Measurements from ENCODE around the gene WNT7A. TPM values are rescaled to one million over a fixed set of nuclear protein-coding genes. Genes with fewer than 3 reads are reported as not detected.

Gene WNT7A
- total RNA-seq, 3 donors from 2014 or later, result not detected

DNA sequence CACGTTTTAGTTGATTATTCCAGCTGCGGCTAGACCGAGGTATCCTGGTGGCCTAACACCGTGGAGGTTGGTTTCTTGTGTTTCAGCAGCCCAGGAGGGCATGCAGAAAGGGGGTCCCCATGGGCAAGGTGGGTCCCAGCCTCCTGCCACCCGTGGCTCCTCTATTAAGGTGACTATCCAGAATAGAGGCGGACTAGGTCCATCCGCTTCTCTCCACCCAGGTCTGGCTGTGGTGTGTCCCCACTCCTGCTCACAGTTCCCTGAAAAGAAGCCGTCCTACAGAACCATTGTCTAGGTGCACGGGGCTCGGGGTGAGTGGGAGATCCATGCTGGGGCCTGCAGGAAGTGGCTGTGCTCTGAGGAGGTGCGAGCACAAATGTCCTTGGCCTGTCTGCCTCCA lies 81.5 kb downstream of the WNT7A start:
- Histone ChIP-seq H3K4me3 (no peak overlapping the region), H3K9me3 (peaks cover 0 to 7% of the 10 kb centered on the region in 2 donors), H3K27ac (no peak overlapping the region), H3K4me1 (no peaks in the 10 kb centered on the region), H3K36me3 (no peaks in the 10 kb centered on the region), H3K27me3 (peaks cover 0 to 4% of the 10 kb centered on the region in 2 donors)
- no peak for DNase-seq (ENCODE audit: low spot score in 2 of 2)
- no peak for TF ChIP-seq POLR2AphosphoS5 (IDR thresholded peaks at IDR 0.05)
- TF ChIP-seq POLR2A (IDR thresholded peaks at IDR 0.05), result no peak
- TF ChIP-seq, protein P1, sequence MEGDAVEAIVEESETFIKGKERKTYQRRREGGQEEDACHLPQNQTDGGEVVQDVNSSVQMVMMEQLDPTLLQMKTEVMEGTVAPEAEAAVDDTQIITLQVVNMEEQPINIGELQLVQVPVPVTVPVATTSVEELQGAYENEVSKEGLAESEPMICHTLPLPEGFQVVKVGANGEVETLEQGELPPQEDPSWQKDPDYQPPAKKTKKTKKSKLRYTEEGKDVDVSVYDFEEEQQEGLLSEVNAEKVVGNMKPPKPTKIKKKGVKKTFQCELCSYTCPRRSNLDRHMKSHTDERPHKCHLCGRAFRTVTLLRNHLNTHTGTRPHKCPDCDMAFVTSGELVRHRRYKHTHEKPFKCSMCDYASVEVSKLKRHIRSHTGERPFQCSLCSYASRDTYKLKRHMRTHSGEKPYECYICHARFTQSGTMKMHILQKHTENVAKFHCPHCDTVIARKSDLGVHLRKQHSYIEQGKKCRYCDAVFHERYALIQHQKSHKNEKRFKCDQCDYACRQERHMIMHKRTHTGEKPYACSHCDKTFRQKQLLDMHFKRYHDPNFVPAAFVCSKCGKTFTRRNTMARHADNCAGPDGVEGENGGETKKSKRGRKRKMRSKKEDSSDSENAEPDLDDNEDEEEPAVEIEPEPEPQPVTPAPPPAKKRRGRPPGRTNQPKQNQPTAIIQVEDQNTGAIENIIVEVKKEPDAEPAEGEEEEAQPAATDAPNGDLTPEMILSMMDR (IDR thresholded peaks at IDR 0.05), result no peak
- intact Hi-C loops (cut with DNase I; ENCODE audit: low total_unique reads), result no loop called here

GRCh38 chr3:13796701-13797460 lies 83.0 kb downstream of the WNT7A start:
- Histone ChIP-seq H3K36me3 (no peaks in the 10 kb centered on the region), H3K4me3 (no peak overlapping the region), H3K9me3 (peaks cover 0 to 6% of the 10 kb centered on the region in 2 donors), H3K27ac (no peak overlapping the region), H3K27me3 (peaks cover 0 to 19% of the 10 kb centered on the region in 2 donors), H3K4me1 (no peaks in the 10 kb centered on the region)
- DNase-seq (ENCODE audit: low spot score in 2 of 2), result no peak
- intact Hi-C loops (cut with DNase I; ENCODE audit: low total_unique reads), result no loop called here
- TF ChIP-seq, protein P1 (IDR thresholded peaks at IDR 0.05), result no peak
- TF ChIP-seq POLR2A (IDR thresholded peaks at IDR 0.05) (no peak), POLR2AphosphoS5 (IDR thresholded peaks at IDR 0.05) (no peak)

DNA sequence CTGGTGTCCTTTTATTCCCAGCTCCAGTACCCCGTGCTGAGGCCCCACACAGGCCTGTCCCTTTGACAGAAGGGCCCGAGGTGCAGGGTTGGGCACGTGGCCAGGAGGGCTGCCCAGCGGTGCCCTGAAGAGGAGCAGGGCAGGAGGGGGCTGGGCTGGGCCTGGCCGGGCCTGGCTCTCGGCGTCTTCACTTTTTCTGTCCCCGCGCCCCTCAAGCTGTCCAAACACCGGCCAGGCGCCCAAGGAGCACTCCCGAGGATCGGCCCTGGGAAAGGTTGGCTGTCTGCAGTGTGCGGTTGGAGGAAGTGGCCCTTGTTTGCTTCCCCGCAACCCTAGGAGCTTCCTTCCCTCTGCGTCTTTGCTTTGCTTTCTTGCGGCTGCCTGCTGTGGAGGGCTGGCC lies 84.1 kb downstream of the WNT7A start:
- TF ChIP-seq POLR2A (IDR thresholded peaks at IDR 0.05) (no peak), POLR2AphosphoS5 (IDR thresholded peaks at IDR 0.05) (no peak)
- TF ChIP-seq, protein P1 (IDR thresholded peaks at IDR 0.05), result no peak
- Histone ChIP-seq H3K36me3 (no peaks in the 10 kb centered on the region), H3K4me1 (no peaks in the 10 kb centered on the region), H3K27ac (no peak overlapping the region), H3K27me3 (peaks cover 0 to 25% of the 10 kb centered on the region in 2 donors), H3K9me3 (no peaks in the 10 kb centered on the region), H3K4me3 (no peak overlapping the region)
- DNase-seq (ENCODE audit: low spot score in 2 of 2), result no peak
- intact Hi-C loops (cut with DNase I; ENCODE audit: low total_unique reads), result no loop called here

- Histone ChIP-seq H3K4me1 (no peaks in the 10 kb centered on the region), H3K27ac (no peak overlapping the region), H3K4me3 (no peak overlapping the region), H3K27me3 (peaks cover 0 to 25% of the 10 kb centered on the region in 2 donors), H3K36me3 (no peaks in the 10 kb centered on the region), H3K9me3 (no peaks in the 10 kb centered on the region)
- no peak for DNase-seq (ENCODE audit: low spot score in 2 of 2)
- intact Hi-C loops (cut with DNase I; ENCODE audit: low total_unique reads), result no loop called here
- TF ChIP-seq, protein P1 (IDR thresholded peaks at IDR 0.05), result no peak
- TF ChIP-seq POLR2A (IDR thresholded peaks at IDR 0.05) (no peak), POLR2AphosphoS5 (IDR thresholded peaks at IDR 0.05) (no peak)
Measured at GRCh38 chr3:13794322-13794721, 85.5 kb downstream of the WNT7A start.

DNA sequence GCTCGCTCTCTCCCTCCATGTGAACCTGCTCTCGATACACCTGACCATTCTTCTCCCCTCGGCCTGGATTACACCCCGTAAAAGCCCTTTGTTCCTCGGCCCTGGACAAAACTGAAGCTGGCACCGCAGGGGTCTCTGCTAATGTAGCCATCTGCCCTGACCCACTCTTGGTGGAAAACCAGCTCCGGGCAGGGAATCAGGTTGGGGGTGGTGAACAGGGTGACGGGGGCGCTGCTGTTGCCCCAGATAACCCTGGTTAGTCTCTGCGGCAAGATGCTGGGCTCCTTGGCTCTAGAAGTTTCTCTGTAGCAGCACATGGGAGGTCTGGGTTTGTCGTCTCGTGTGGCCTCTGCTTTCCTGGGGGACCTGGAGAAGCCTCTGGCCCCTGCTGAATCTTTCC lies 86.4 kb downstream of the WNT7A start:
- no peak overlapping the region for H3K4me3 ChIP-seq
- no peak for DNase-seq (ENCODE audit: low spot score in 2 of 2)
- H3K27ac ChIP-seq, result no peak overlapping the region
- H3K4me1 ChIP-seq, result no peaks in the 10 kb centered on the region
- intact Hi-C loops (cut with DNase I; ENCODE audit: low total_unique reads), result no loop called here
- H3K36me3 ChIP-seq, result no peaks in the 10 kb centered on the region
- H3K9me3 ChIP-seq, result no peaks in the 10 kb centered on the region
- peaks cover 0 to 30% of the 10 kb centered on the region in 2 donors for H3K27me3 ChIP-seq
- TF ChIP-seq, protein P1 (IDR thresholded peaks at IDR 0.05), result no peak
- TF ChIP-seq POLR2AphosphoS5 (IDR thresholded peaks at IDR 0.05) (no peak), POLR2A (IDR thresholded peaks at IDR 0.05) (no peak)

Data from breast epithelium (tissue), 4 donors.